T-helper 1 cell treated with Interleukin-12 subunit alpha and Interleukin-12 subunit beta and Interleukin-4 antibody, amounts not matched to agents 30 μg/mL and 1 μg/mL, for 36 hours (primary cell): Measurements from ENCODE around the gene CEP112.
"Not testable (repeated sequence)": the region's sequence is repeated elsewhere in the genome, so short reads cannot be mapped to it uniquely, and the experiment has no call there.

Experiments used
- H3K27ac Mint-ChIP-seq: one replicate; pipeline ENCODE4 v1.8.0; 2021; ENCODE audit warnings: mild to moderate bottlenecking, mixed read lengths
- H3K27me3 Mint-ChIP-seq: one replicate; pipeline ENCODE4 v1.8.0; 2021; ENCODE audit warnings: low read depth, mixed read lengths
- H3K36me3 Mint-ChIP-seq: one replicate; pipeline ENCODE4 v1.8.0; 2021; ENCODE audit warnings: low read depth, mixed read lengths
- H3K4me1 Mint-ChIP-seq: one replicate; pipeline ENCODE4 v1.8.0; 2021; ENCODE audit warnings: low read depth, mixed read lengths
- H3K4me3 Mint-ChIP-seq: one replicate; pipeline ENCODE4 v1.8.0; 2021; ENCODE audit warnings: mild to moderate bottlenecking, moderate library complexity, mixed read lengths
- H3K9me3 Mint-ChIP-seq: one replicate; pipeline ENCODE4 v1.8.0; 2021; ENCODE audit warnings: mixed read lengths

The CEP112 gene

GRCh38 chr17:65683428-65683827 is 508.5 kb downstream of the CEP112 start:
- Mint-ChIP-seq H3K36me3 (no peaks in the 10 kb centered on the region), H3K4me1 (no peaks in the 10 kb centered on the region), H3K27me3 (no peaks in the 10 kb centered on the region), H3K27ac (no peak overlapping the region), H3K9me3 (no peaks in the 10 kb centered on the region), H3K4me3 (no peak overlapping the region)

DNA sequence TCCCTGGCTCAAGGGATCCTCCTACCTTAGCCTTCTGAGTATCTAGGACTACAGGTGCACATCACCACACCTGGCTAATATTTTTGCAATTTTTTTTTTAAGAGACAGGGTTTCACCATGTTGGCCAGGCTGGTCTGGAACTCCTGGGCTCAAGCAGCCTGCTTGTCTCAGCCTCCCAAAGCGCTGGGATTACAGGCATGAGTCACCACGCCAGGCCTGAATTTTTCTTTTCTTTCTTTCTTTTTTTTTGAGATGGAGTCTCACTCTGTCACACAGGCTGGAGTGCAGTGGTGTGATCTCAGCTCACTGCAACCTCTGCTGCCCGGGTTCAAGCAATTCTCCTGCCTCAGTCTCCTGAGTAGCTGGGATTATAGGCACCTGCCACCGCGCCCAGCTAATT is 510.2 kb downstream of the CEP112 start:
- H3K4me1 Mint-ChIP-seq, H3K4me3 Mint-ChIP-seq, H3K27me3 Mint-ChIP-seq, H3K27ac Mint-ChIP-seq, H3K9me3 Mint-ChIP-seq, H3K36me3 Mint-ChIP-seq: not testable (repeated sequence)

DNA sequence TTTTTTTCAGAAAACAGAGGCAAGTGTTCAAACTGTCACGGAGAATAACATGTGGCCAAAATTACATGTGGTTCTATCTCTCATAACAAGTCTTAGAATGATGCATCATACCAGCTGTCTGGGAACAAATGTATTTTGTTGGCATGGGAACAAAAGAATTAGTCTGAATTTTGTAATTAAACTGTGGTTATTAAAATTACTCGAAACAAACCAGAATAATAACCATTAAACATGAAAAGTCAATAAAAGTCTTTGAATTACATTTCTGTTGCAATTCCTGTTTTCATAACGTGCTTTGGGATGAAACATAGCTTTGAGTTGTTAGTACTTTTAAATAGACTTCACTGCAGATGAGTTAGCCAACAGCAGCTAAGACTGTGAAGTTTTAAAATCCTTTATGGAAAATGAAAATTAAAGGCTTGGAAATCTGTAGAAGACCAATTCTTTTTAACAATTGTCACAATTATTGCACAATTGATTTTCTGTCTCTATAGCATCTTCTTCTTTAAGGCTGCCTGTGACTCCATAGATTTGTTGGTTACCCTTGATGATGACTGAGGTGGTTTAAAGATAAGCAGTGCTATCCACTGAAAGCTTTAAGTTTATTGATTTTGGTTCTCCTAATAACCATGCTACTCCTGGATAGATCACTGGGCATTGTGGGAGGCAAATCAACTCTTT is 512.6 kb downstream of the CEP112 start:
- no peak overlapping the region for H3K4me3 Mint-ChIP-seq
- no peak overlapping the region for H3K27ac Mint-ChIP-seq
- no peaks in the 10 kb centered on the region for H3K27me3 Mint-ChIP-seq
- no peaks in the 10 kb centered on the region for H3K9me3 Mint-ChIP-seq
- no peaks in the 10 kb centered on the region for H3K4me1 Mint-ChIP-seq
- no peaks in the 10 kb centered on the region for H3K36me3 Mint-ChIP-seq

GRCh38 chr17:65678546-65678945 is 513.4 kb downstream of the CEP112 start:
- Mint-ChIP-seq H3K4me1 (no peaks in the 10 kb centered on the region), H3K27me3 (no peaks in the 10 kb centered on the region), H3K9me3 (no peaks in the 10 kb centered on the region), H3K36me3 (no peaks in the 10 kb centered on the region), H3K27ac (no peak overlapping the region), H3K4me3 (no peak overlapping the region)

GRCh38 chr17:65677932-65678331 is 514.0 kb downstream of the CEP112 start:
- no peaks in the 10 kb centered on the region for H3K4me1 Mint-ChIP-seq
- no peaks in the 10 kb centered on the region for H3K27me3 Mint-ChIP-seq
- no peaks in the 10 kb centered on the region for H3K9me3 Mint-ChIP-seq
- H3K27ac Mint-ChIP-seq, result no peak overlapping the region
- no peak overlapping the region for H3K4me3 Mint-ChIP-seq
- H3K36me3 Mint-ChIP-seq, result no peaks in the 10 kb centered on the region

DNA sequence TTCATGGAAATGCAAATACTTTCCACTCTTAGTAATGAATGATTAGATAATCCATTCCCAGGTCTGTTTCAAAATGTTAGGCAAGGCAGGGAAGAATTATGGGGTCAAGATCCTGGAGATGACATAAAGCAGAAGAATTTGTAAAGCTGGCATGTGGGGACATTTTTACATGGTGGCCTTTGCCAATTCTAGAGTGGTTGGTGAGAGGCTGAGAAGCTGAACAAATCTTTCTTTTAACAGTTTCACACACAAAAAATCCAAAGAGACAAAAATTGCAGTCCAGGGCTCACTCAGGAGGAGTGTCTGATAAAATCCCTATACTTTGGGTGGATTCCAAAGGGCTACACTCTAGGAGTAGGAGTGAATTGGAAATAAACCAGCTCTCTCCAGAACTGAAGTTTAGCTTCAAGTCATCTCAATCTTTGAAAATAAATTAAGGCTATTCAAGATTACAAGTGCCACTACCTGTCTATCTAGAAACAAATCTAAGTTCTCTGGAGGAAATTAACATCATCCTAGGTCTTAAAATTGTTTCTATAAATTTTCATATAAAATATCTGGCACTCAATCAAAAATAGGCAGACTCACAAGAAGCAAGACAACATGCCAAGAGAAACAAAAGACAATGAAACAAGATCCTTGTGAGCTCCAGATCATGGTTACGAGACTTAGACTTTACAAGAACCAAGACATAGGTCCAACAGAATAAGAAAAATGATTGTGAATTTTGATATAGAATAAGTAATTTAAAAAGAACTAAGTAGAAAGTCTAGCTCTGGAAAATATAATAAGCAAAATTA is 517.5 kb downstream of the CEP112 start:
- no peaks in the 10 kb centered on the region for H3K4me1 Mint-ChIP-seq
- peaks cover 8% of the 10 kb centered on the region for H3K27me3 Mint-ChIP-seq

DNA sequence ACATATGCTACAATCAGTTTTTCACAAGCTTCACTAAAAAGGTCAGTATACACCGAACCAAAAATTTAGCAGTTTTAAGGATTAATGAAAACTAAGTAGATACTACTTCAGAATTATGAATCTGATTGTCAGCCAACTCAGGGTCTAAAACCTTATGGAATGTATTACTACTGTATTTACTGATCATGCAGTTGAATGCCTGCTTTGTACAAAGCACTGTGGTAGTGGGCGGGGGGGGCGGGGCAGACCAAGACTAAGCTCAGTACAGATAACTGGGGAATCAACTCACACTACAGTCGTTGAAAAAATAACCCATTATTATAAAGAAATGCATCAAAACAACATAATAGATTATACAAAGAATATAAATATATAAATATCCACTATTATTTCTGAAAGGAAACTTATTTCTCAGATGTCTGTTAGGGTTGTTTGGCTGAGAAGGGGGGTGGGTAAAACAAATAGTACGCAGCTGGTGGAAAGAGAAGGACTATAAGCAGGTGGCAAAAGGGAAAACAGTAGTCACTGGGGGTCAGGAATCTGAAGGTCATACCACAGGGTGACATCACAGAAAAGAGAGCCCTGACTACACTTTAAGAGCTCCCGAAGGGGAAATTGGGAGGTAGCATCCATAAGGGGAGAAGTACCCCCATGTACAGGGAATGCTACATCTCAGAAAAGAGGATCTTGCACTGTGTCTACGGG is 521.1 kb downstream of the CEP112 start:
- Mint-ChIP-seq H3K4me3 (no peak overlapping the region), H3K36me3 (no peaks in the 10 kb centered on the region), H3K27me3 (peaks cover 8% of the 10 kb centered on the region), H3K9me3 (no peaks in the 10 kb centered on the region), H3K27ac (no peak overlapping the region), H3K4me1 (no peaks in the 10 kb centered on the region)

More for the DNA sequence above, 517.5 kb downstream of the CEP112 start:
- H3K9me3 Mint-ChIP-seq, result no peaks in the 10 kb centered on the region
- no peaks in the 10 kb centered on the region for H3K36me3 Mint-ChIP-seq
- no peak overlapping the region for H3K27ac Mint-ChIP-seq
- no peak overlapping the region for H3K4me3 Mint-ChIP-seq

- H3K4me3 Mint-ChIP-seq, result no peak overlapping the region
- peaks cover 8% of the 10 kb centered on the region for H3K27me3 Mint-ChIP-seq
- no peak overlapping the region for H3K27ac Mint-ChIP-seq
- no peaks in the 10 kb centered on the region for H3K36me3 Mint-ChIP-seq
- no peaks in the 10 kb centered on the region for H3K4me1 Mint-ChIP-seq
- H3K9me3 Mint-ChIP-seq, result no peaks in the 10 kb centered on the region
These were observed 523.7 kb downstream of the CEP112 start for GRCh38 chr17:65668211-65668610.

DNA sequence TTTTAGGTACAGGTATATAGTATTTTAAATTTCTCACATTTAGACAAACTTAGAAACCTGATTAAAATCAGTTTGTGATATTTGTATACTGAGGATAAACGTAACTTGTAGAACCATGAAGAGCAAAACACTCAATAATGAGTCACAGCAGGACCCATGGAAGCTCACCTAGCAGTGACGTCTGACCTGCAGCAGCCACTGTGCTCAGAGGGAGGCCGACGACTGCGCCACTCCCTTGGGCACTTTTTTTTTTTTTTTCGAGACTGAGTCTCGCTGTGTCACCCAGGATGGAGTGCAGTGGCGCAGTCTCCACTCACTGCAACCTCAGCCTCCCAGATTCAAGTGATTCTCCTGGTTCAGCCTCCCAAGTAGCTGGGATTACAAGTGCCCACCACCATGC is 524.3 kb downstream of the CEP112 start:
- no peak overlapping the region for H3K4me3 Mint-ChIP-seq
- no peak overlapping the region for H3K27ac Mint-ChIP-seq
- H3K27me3 Mint-ChIP-seq, result peaks cover 8% of the 10 kb centered on the region
- H3K9me3 Mint-ChIP-seq, result no peaks in the 10 kb centered on the region
- H3K4me1 Mint-ChIP-seq, result no peaks in the 10 kb centered on the region
- H3K36me3 Mint-ChIP-seq, result no peaks in the 10 kb centered on the region

- Mint-ChIP-seq H3K27ac (no peak overlapping the region), H3K27me3 (peaks cover 7% of the 10 kb centered on the region), H3K4me1 (no peaks in the 10 kb centered on the region), H3K9me3 (no peaks in the 10 kb centered on the region), H3K4me3 (no peak overlapping the region), H3K36me3 (no peaks in the 10 kb centered on the region)
These were observed 525.0 kb downstream of the CEP112 start for GRCh38 chr17:65666876-65667321.

- no peak overlapping the region for H3K27ac Mint-ChIP-seq
- H3K9me3 Mint-ChIP-seq, result no peaks in the 10 kb centered on the region
- H3K4me1 Mint-ChIP-seq, result no peaks in the 10 kb centered on the region
- no peaks in the 10 kb centered on the region for H3K27me3 Mint-ChIP-seq
- H3K4me3 Mint-ChIP-seq, result no peak overlapping the region
- no peaks in the 10 kb centered on the region for H3K36me3 Mint-ChIP-seq
These were observed 526.0 kb downstream of the CEP112 start for GRCh38 chr17:65665966-65666365.

DNA sequence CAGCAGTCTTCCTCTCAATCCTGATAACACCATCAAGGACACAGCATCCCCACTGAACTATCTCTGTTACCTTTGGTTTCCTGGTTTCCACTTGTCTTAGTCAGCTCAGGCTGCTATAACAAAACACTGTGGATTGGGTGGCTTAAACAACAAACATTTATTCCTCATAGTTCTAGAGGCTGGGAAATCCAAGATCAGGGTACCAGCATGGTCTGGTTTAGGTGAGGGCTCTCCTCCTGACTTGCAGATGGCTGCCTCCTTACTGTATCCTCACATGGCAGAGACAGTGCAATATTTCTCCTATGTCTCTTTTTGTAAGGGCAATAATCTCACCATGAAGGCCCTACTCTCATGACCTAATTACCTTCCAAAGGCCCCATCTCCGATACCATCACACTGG is 527.2 kb downstream of the CEP112 start:
- Mint-ChIP-seq H3K36me3 (no peaks in the 10 kb centered on the region), H3K27me3 (no peaks in the 10 kb centered on the region), H3K4me1 (no peaks in the 10 kb centered on the region), H3K4me3 (no peak overlapping the region), H3K9me3 (no peaks in the 10 kb centered on the region), H3K27ac (no peak overlapping the region)

GRCh38 chr17:65664266-65664665 is 527.7 kb downstream of the CEP112 start:
- H3K4me3 Mint-ChIP-seq, result no peak overlapping the region
- H3K27me3 Mint-ChIP-seq, result no peaks in the 10 kb centered on the region
- H3K36me3 Mint-ChIP-seq, result no peaks in the 10 kb centered on the region
- H3K27ac Mint-ChIP-seq, result no peak overlapping the region
- no peaks in the 10 kb centered on the region for H3K9me3 Mint-ChIP-seq
- no peaks in the 10 kb centered on the region for H3K4me1 Mint-ChIP-seq

GRCh38 chr17:65662196-65662595 is 529.7 kb downstream of the CEP112 start:
- Mint-ChIP-seq H3K27ac (no peak overlapping the region), H3K9me3 (no peaks in the 10 kb centered on the region), H3K4me3 (no peak overlapping the region), H3K4me1 (peaks cover under 1% of the 10 kb centered on the region), H3K36me3 (no peaks in the 10 kb centered on the region), H3K27me3 (no peaks in the 10 kb centered on the region)

DNA sequence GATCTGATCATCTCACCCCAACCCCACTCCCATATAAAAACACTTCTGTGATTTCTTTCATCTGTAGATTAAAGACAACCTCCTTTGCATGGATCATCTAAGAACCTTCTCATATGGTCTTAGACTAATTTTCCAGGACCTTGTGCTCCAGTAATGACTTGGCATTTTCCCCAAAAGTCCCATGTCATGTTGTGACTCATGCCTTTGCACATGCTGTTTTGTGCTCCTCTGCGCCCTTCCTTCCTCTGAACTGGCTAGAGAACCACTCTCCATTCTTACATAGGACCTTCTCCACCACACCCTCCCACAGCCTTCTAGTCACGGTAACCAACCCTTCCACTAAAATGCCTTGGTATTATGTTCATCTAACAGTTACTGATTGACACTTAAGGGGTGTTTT is 531.0 kb downstream of the CEP112 start:
- no peak overlapping the region for H3K4me3 Mint-ChIP-seq
- H3K27ac Mint-ChIP-seq, result no peak overlapping the region
- peaks cover 7% of the 10 kb centered on the region for H3K4me1 Mint-ChIP-seq
- no peaks in the 10 kb centered on the region for H3K36me3 Mint-ChIP-seq
- H3K9me3 Mint-ChIP-seq, result no peaks in the 10 kb centered on the region
- no peaks in the 10 kb centered on the region for H3K27me3 Mint-ChIP-seq
